HG02623 (cell line): ENCODE results near the gene SORBS2.

Experiments used
- ATAC-seq: cut with Tn5 transposase; IDR thresholded peaks from one replicate; pipeline ENCODE4 v1.9.1; 2021; ENCODE audit warnings: moderate library complexity; ENCODE audit not compliant: unreplicated experiment

The SORBS2 gene

GRCh38 chr4:185740471-185740873 is 71.5 kb downstream of the SORBS2 start:
- no peak for ATAC-seq

GRCh38 chr4:185738820-185739219 is 73.2 kb downstream of the SORBS2 start:
- ATAC-seq: no peak

GRCh38 chr4:185738038-185738552 is 73.9 kb downstream of the SORBS2 start:
- no peak for ATAC-seq

DNA sequence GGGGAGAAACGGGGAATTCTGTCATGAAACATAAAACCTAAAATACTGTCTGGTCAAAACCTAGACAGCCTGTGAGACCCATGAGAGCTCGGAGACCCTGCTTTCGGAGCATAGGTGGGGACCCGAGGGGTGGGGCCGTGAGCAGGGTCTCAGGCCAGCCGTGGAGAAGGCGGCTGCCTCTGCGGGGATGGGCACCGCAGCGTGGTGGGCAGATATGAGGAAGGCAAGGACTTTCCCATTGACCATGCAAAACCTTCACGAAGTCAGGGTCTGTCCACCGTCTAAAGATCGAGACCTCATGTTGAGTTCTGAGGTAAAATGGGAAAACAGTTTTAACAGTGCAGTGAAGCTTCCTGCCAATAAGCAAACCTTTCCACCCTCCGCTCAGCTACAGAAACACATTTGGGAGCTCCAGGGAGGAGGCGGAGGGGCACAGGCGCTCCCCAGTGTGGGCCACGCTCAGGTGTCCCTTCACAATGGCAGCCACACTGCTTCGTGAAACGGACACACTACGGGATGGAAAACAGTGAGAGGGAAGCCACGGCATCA is 74.4 kb downstream of the SORBS2 start:
- no peak for ATAC-seq

DNA sequence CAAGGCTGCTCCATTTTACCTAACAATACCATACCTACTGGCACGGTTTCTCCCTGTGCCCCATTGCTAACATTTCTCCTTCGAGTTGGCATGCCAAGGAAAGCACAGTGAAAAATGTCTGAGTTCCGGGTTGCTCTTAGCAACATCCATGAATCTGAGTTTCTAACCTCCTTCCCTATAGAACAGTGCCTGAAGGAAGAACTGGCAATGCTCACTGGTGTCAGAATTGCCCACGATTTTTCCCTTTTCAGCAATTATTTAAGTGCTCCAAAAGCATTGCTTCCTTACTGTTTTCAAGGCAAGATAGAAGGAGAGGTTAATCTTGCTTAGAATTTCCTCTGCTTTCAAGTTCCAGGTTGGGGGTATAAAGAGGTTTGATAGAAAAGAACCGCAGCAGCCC is 75.1 kb downstream of the SORBS2 start:
- ATAC-seq: no peak

- no peak for ATAC-seq
Measured at GRCh38 chr4:185735866-185736400, 76.1 kb downstream of the SORBS2 start.

GRCh38 chr4:185734930-185735329 is 77.1 kb downstream of the SORBS2 start:
- ATAC-seq: no peak

GRCh38 chr4:185734214-185734613 is 77.8 kb downstream of the SORBS2 start:
- ATAC-seq: peak; percentile 56

DNA sequence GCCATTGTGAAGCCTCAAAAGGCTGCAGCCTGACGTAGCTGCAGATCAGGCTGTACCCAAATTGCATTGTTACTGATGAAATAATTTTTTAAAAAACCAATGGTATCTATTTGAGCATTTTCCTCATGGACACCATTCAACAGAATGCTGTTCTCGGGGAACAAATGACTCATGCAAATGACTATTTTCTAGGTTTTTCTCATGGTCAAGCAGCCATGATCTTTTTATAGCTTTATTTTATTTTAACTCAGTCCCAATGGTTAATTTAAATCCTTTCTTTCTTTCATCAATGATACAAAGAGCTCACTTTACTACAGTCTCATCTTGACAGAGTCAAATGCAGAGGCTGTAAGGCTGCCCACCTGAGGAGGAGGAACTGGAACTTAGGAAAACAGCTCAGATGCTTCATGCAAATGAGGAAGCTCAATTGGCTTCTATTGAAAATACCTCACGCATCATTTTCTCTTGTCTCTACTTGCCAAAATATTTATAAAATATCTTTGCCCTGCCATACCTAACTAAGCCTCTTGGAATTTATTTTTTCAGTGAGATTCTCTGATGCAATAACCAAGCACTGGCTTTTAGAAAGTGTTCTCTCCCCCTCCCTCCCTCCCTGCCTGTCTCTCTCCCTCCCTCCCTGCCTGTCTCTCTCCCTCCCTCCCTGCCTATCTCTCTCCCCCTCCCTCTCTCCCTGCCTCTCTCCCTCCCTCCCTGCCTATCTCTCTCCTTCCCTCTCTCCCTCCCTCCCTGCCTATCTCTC is 81.0 kb downstream of the SORBS2 start:
- ATAC-seq: peak; percentile 58

- ATAC-seq: peak; percentile 40
Measured at GRCh38 chr4:185730387-185730786, 81.6 kb downstream of the SORBS2 start.

DNA sequence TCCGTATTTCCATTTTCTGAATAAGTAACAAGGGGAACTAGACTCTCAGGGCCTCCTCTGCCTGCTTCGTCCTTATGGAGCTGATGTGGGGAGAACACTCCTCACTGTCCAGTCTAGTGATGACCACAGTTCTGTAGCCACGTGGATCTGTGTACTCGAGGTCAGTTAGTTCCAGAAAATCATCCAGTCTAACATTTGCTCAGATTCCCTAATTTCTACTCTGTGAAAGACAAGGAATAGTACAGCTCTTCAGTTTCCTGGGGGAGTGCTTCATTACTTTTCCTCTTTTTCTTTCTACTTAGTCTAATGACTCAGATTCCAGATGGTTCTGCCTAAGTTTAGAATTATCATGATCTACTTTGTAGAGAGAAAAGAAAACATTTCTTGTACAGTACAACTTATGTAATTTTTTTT is 82.6 kb downstream of the SORBS2 start:
- ATAC-seq: no peak

GRCh38 chr4:185728893-185729292 is 83.1 kb downstream of the SORBS2 start:
- ATAC-seq: no peak

DNA sequence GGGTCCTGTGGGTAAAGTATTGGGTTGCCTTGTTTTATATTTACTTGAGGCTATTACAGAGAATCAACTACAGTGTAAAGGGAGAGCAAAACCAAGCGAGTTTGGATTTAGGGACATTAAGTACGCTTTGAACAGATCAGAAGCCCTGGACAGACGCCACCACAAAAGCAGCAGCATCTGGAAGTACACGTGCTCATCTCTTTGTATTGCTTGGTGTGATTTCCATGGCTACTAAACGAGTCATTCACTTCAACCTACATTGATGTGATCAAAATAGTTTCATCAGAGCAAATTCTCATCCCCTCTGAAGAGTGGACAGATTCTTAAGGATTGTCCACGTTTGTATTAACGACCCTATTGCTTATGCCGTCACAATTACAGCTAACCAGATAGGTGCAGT is 85.1 kb downstream of the SORBS2 start:
- no peak for ATAC-seq

GRCh38 chr4:185723631-185724260 is 88.2 kb downstream of the SORBS2 start:
- ATAC-seq: no peak

DNA sequence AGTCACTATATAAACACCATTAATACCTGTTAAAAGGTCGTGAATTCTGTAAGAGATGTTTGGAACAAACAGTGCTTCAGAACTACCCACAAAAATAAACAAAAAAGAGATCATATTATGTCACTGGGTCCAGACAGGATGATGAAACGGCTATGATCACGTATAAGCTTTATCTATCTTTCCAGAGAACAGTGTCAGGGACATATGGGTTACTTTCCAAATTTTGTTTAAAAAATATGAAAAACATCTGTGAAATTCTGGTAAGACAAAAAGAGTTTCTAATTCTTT is 90.0 kb downstream of the SORBS2 start:
- no peak for ATAC-seq

- ATAC-seq: no peak
Measured at GRCh38 chr4:185721190-185722028, 90.6 kb downstream of the SORBS2 start.

- ATAC-seq: no peak
Measured at GRCh38 chr4:185719500-185719858, 92.5 kb downstream of the SORBS2 start.

- no peak for ATAC-seq
Measured at GRCh38 chr4:185718578-185719499, 93.2 kb downstream of the SORBS2 start.

GRCh38 chr4:185717377-185717741 is 94.6 kb downstream of the SORBS2 start:
- no peak for ATAC-seq
